ENCODE data around the gene SPX.

DNA sequence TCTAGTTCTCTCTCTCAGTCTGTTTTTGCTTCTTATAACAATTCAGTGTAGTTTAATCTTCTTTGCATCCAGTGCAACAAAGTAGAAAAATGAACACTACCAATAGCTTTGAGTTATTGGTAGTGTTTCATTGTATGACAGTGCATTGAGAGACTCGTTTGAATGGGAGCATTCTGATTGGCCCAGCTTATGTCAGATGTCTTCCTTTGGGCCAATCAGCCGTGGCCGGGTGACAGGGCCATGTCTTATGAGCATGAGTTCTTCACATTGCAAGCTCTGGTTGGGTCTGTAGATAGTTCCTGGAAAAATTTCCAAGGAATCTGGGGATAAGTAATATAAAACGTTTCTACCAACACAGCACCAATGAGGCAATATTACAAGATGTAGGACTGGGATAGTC lies 42.0 kb downstream of the SPX start:
- TF ChIP-seq, protein P1, sequence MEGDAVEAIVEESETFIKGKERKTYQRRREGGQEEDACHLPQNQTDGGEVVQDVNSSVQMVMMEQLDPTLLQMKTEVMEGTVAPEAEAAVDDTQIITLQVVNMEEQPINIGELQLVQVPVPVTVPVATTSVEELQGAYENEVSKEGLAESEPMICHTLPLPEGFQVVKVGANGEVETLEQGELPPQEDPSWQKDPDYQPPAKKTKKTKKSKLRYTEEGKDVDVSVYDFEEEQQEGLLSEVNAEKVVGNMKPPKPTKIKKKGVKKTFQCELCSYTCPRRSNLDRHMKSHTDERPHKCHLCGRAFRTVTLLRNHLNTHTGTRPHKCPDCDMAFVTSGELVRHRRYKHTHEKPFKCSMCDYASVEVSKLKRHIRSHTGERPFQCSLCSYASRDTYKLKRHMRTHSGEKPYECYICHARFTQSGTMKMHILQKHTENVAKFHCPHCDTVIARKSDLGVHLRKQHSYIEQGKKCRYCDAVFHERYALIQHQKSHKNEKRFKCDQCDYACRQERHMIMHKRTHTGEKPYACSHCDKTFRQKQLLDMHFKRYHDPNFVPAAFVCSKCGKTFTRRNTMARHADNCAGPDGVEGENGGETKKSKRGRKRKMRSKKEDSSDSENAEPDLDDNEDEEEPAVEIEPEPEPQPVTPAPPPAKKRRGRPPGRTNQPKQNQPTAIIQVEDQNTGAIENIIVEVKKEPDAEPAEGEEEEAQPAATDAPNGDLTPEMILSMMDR (IDR thresholded peaks at IDR 0.05): no peak
- TF ChIP-seq POLR2A (IDR thresholded peaks at IDR 0.05) (no peak), EP300 (IDR thresholded peaks at IDR 0.05) (no peak)

All from ovary (tissue), 3 donors.